ENCODE results near the gene TOGARAM2.

TOGARAM2 gene

GRCh38 chr2:29059624-29060023 lies 78.5 kb downstream of the TOGARAM2 start:
- DNase-seq, result no peak

GRCh38 chr2:29060441-29060840 lies 79.3 kb downstream of the TOGARAM2 start:
- no peak for DNase-seq

- no peak for DNase-seq
Observed at GRCh38 chr2:29061176-29061575, 80.1 kb downstream of the TOGARAM2 start.

- no peak for DNase-seq
Observed at GRCh38 chr2:29061616-29062015, 80.5 kb downstream of the TOGARAM2 start.

- DNase-seq, result no peak
Observed at GRCh38 chr2:29062371-29062770, 81.3 kb downstream of the TOGARAM2 start.

- DNase-seq, result no peak
Observed at GRCh38 chr2:29063056-29063455, 82.0 kb downstream of the TOGARAM2 start.

- DNase-seq, result no peak
Observed at GRCh38 chr2:29063646-29064345, 82.7 kb downstream of the TOGARAM2 start.

- no peak for DNase-seq
Observed at GRCh38 chr2:29064346-29064715, 83.2 kb downstream of the TOGARAM2 start.

- DNase-seq, result no peak
Observed at GRCh38 chr2:29064746-29065067, 83.6 kb downstream of the TOGARAM2 start.

GRCh38 chr2:29065068-29065811 lies 84.1 kb downstream of the TOGARAM2 start:
- no peak for DNase-seq

GRCh38 chr2:29066271-29066860 lies 85.3 kb downstream of the TOGARAM2 start:
- no peak for DNase-seq

GRCh38 chr2:29066997-29067605 lies 86.0 kb downstream of the TOGARAM2 start:
- no peak for DNase-seq

GRCh38 chr2:29068513-29068912 lies 87.4 kb downstream of the TOGARAM2 start:
- DNase-seq, result no peak

- no peak for DNase-seq
Observed at GRCh38 chr2:29070526-29070925, 89.4 kb downstream of the TOGARAM2 start.

GRCh38 chr2:29071032-29071975 lies 90.2 kb downstream of the TOGARAM2 start:
- DNase-seq, result no peak

GRCh38 chr2:29072251-29072650 lies 91.2 kb downstream of the TOGARAM2 start:
- no peak for DNase-seq

- DNase-seq, result no peak
Observed at GRCh38 chr2:29072971-29073725, 92.0 kb downstream of the TOGARAM2 start.

GRCh38 chr2:29073933-29074332 lies 92.8 kb downstream of the TOGARAM2 start:
- DNase-seq, result no peak

GRCh38 chr2:29074411-29074810 lies 93.3 kb downstream of the TOGARAM2 start, which contains the start of gene PCARE:
PCARE (minus strand) TSS chr2:29074523; CDS start chr2:29074261, 262 bp downstream.
- DNase-seq, result no peak

GRCh38 chr2:29075894-29076705 lies 95.0 kb downstream of the TOGARAM2 start:
- no peak for DNase-seq

- DNase-seq, result no peak
Observed at GRCh38 chr2:29079887-29080286, 98.8 kb downstream of the TOGARAM2 start.

Data from 8988T (cell line).